NCI-H2081 treated with DMSO at 0.1 percent for 48 hours (cell line): ENCODE data around the gene RUNX3.

Source experiments
- DNase-seq: peaks from one replicate; lab custom pipeline; 2025; lab: John Stamatoyannopoulos, UW

The RUNX3 gene

GRCh38 chr1:24946861-24947658, 17.0 kb upstream of the RUNX3 start:
- DNase-seq, result no peak

GRCh38 chr1:24945354-24946326, 15.6 kb upstream of the RUNX3 start:
- no peak for DNase-seq

GRCh38 chr1:24944318-24944717, 14.2 kb upstream of the RUNX3 start:
- DNase-seq, result no peak

GRCh38 chr1:24942789-24943188, 12.7 kb upstream of the RUNX3 start:
- no peak for DNase-seq

GRCh38 chr1:24941564-24941963, 11.5 kb upstream of the RUNX3 start:
- no peak for DNase-seq

- no peak for DNase-seq
Observed at GRCh38 chr1:24940231-24940630, 10.2 kb upstream of the RUNX3 start.

GRCh38 chr1:24939675-24940193, 9.7 kb upstream of the RUNX3 start:
- no peak for DNase-seq

GRCh38 chr1:24939040-24939674, 9.1 kb upstream of the RUNX3 start:
- DNase-seq, result no peak

GRCh38 chr1:24938276-24938675, 8.2 kb upstream of the RUNX3 start:
- no peak for DNase-seq

- DNase-seq, result no peak
Observed at GRCh38 chr1:24936684-24937083, 6.6 kb upstream of the RUNX3 start.

GRCh38 chr1:24935615-24936484, 5.8 kb upstream of the RUNX3 start:
- DNase-seq, result no peak

- DNase-seq, result no peak
Observed at GRCh38 chr1:24935196-24935526, 5.1 kb upstream of the RUNX3 start.

- DNase-seq, result no peak
Observed at GRCh38 chr1:24934310-24935195, 4.5 kb upstream of the RUNX3 start.

- no peak for DNase-seq
Observed at GRCh38 chr1:24933468-24933867, 3.4 kb upstream of the RUNX3 start.

GRCh38 chr1:24932725-24933294, 2.7 kb upstream of the RUNX3 start:
- DNase-seq, result no peak

- no peak for DNase-seq
Observed at GRCh38 chr1:24932284-24932683, 2.2 kb upstream of the RUNX3 start.

- no peak for DNase-seq
Observed at GRCh38 chr1:24931468-24932231, 1.6 kb upstream of the RUNX3 start.

- no peak for DNase-seq
Observed at GRCh38 chr1:24931146-24931467, 1.0 kb upstream of the RUNX3 start.
